ENCODE results near the gene TSFM. TPM values are rescaled to one million over a fixed set of nuclear protein-coding genes. Genes with fewer than 3 reads are reported as not detected.
A peak's percentile ranks its signal among the peaks of the same experiment; 100 is the strongest.

Gene TSFM
- total RNA-seq, 1 experiment from 2014 or later, result 48.7 TPM

DNA sequence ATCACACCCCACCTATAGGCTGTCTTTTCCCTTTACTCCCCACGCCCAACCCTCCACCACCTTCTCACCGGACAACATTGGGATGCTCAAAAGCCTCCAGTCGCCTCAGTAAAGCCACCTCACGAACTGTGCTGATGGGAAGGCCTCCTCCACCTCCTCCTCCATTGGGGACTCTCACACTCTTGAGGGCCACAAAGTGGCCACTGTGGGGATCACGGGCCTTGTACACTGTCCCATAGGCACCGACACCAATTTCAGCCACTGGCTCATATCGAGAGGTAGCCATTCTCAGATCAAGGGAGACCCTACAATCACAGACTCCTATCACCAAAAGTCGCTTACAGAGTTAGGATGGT is 31.2 kb upstream of the TSFM start (continued):
- TF ChIP-seq, protein P1, sequence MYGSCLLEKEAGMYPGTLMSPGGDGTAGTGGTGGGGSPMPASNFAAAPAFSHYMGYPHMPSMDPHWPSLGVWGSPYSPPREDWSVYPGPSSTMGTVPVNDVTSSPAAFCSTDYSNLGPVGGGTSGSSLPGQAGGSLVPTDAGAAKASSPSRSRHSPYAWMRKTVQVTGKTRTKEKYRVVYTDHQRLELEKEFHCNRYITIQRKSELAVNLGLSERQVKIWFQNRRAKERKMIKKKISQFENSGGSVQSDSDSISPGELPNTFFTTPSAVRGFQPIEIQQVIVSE (CRISPR knock-in tag; IDR thresholded peaks at IDR 0.05; ENCODE audit: borderline replicate concordance), result no peak
- TF ChIP-seq ATF6 (CRISPR knock-in tag; IDR thresholded peaks at IDR 0.05), result no peak
- no peak for TF ChIP-seq ZMAT4 (CRISPR knock-in tag; IDR thresholded peaks at IDR 0.05)
- TF ChIP-seq NR2C2 (CRISPR knock-in tag; IDR thresholded peaks at IDR 0.05), result no peak

DNA sequence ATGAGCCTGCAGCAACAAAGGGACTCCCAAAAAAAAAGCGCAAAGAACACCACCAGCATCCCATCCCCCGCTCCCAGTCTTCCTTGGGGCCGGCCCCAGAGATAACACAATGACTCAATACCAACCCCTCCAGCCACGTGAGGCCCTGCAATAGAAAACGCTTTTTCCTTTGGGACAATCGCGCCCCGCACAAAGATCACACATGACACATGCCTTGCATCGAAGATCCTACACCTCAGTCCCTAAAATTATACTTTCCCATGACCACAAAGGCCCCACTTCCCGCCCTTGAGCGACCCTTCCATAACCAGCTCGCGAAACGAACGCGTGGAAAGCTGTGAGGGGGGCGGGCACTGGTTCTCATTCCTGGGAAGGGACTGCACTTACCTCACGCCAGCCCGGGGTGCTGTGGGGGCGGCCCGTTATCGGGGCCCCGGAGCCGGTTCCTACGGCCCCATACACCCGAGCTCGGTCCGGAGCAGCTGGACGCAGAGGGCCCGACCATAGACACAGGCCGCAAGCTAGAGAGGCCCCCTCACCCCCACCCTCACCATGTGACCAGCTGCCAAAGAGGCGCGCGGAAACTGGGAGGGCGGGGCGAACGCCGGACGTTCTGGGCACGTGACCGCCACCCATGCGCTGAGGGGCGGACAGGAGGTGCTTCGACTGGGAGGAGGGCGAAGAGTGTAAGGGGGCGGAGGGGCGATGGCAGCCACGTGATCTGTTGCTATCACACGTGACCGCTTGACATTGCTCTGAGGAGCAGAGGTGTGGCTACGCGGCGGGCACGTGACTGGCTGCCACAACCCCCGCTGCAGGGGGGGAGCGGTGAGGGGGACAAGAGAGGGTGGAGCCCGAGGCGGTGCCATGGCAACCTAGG is 30.6 kb upstream of the TSFM start, which contains the start of gene CDK4:
Gene CDK4, minus strand, starts transcription at position 523 of the 880 bp plus-strand sequence. CDS start 593 bp downstream, outside the sequence.
- POLR2A ChIA-PET, result interaction anchor here (0.8 to 1.1 kb wide), 4 partner anchors 11 to 20 kb away, joined by 3 to 6 read pairs (median 4); partner anchors contain the start of genes EEF1AKMT3 and METTL1
- TF ChIP-seq FOXK1 (CRISPR knock-in tag; IDR thresholded peaks at IDR 0.05) (peak; percentile 98), TEAD1 (CRISPR knock-in tag; IDR thresholded peaks at IDR 0.05) (peak; percentile 89), JUN (CRISPR knock-in tag; IDR thresholded peaks at IDR 0.05) (peak; percentile 68; the same call in 1 of the 2 replicates), AR (CRISPR knock-in tag; IDR thresholded peaks at IDR 0.05) (0 out of 2 replicates have a peak, but pooled peaks have one; percentile 31), USF1 (CRISPR knock-in tag; IDR thresholded peaks at IDR 0.05) (peak; percentile 100), CREM (CRISPR knock-in tag; IDR thresholded peaks at IDR 0.05) (peak; percentile 86; the same call in 1 of the 2 replicates), GABPB1 (CRISPR knock-in tag; IDR thresholded peaks at IDR 0.05) (peak; percentile 52), ZNF219 (CRISPR knock-in tag; IDR thresholded peaks at IDR 0.05; ENCODE audit: borderline replicate concordance) (0 out of 2 replicates have a peak, but pooled peaks have one; percentile 36), ZNF425 (CRISPR knock-in tag; conservative IDR thresholded peaks at IDR 0.05) (no peak), CREB1 (CRISPR knock-in tag; IDR thresholded peaks at IDR 0.05) (0 out of 2 replicates have a peak, but pooled peaks have one; percentile 41), ARID4B (CRISPR knock-in tag; IDR thresholded peaks at IDR 0.05; ENCODE audit: borderline replicate concordance) (peak; percentile 97), KAT7 (CRISPR knock-in tag; IDR thresholded peaks at IDR 0.05; ENCODE audit: borderline replicate concordance) (no peak; the same call in 1 of the 2 replicates)
- TF ChIP-seq, protein P2, sequence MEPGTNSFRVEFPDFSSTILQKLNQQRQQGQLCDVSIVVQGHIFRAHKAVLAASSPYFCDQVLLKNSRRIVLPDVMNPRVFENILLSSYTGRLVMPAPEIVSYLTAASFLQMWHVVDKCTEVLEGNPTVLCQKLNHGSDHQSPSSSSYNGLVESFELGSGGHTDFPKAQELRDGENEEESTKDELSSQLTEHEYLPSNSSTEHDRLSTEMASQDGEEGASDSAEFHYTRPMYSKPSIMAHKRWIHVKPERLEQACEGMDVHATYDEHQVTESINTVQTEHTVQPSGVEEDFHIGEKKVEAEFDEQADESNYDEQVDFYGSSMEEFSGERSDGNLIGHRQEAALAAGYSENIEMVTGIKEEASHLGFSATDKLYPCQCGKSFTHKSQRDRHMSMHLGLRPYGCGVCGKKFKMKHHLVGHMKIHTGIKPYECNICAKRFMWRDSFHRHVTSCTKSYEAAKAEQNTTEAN (CRISPR knock-in tag; IDR thresholded peaks at IDR 0.05), result peak; percentile 90

More for the DNA sequence above, 30.6 kb upstream of the TSFM start, which contains the start of gene CDK4:
- peaks cover 39% of the 10 kb centered on the region for H3K36me3 Mint-ChIP-seq
- peaks cover 47% of the 10 kb centered on the region for H3K4me1 Mint-ChIP-seq
- H3K4me3 Mint-ChIP-seq, result peak within 1 kb of the TSS; percentile 89
- H3K9me3 Mint-ChIP-seq, result no peaks in the 10 kb centered on the region
- ATAC-seq, result peak; percentile 71
- CTCF ChIA-PET, result interaction anchor here (0.7 to 1.1 kb wide), 3 partner anchors 15 to 145 kb away, joined by 3 to 5 read pairs (median 3); partner anchors contain the start of gene CYP27B1
- DNase-seq (ENCODE audit: low spot score), result peak; percentile 99
- peaks cover 37% of the 10 kb centered on the region for H3K27me3 Mint-ChIP-seq (ENCODE audit: low read depth)
- peak within 1 kb of the TSS; percentile 86 for H3K27ac Mint-ChIP-seq
